Adrenal gland (tissue), 12 donors: ENCODE results near the gene MGST2. TPM values are rescaled to one million over a fixed set of nuclear protein-coding genes. Genes with fewer than 3 reads are reported as not detected.

Source experiments
- DNase-seq, 7 donors: peaks; one replicate each; pipeline ENCODE4 v3.0.0-alpha.2; 2019 to 2020
- H3K27ac ChIP-seq, 5 donors: fragments of 200-600 bp; sonication (generic) in 4 of 5; 1 replicate in 3 of 5; 2 replicates in 2 of 5; pipeline versions ENCODE4 v1.5.1 to v1.8.0; 2016 to 2020; ENCODE audit warnings: mild to moderate bottlenecking in 1 of 5
- H3K27me3 ChIP-seq: fragments of 200-600 bp; 2 replicates; pipeline ENCODE4 v1.8.0; 2021
- H3K36me3 ChIP-seq, 2 donors: fragments of 200-600 bp; replicated peaks in 1 of 2; 1 replicate in 1 of 2; 2 replicates in 1 of 2; pipeline versions ENCODE4 v1.5.1 to v1.8.0; 2018 to 2022
- H3K4me1 ChIP-seq, 2 donors: fragments of 200-600 bp; replicated peaks in 1 of 2; 1 replicate in 1 of 2; 2 replicates in 1 of 2; pipeline versions ENCODE4 v1.5.1 to v1.8.0; 2018 to 2021
- H3K4me3 ChIP-seq, 4 donors: fragments of 200-600 bp; sonication (generic) in 3 of 4; one replicate each; pipeline ENCODE4 v1.5.1; 2016 to 2018
- H3K9me3 ChIP-seq, 3 donors: fragments of 200-600 bp; sonication (generic) in 1 of 3; replicated peaks in 1 of 3; 1 replicate in 2 of 3; 2 replicates in 1 of 3; pipeline versions ENCODE4 v1.5.1 to v1.8.0; 2016 to 2021
- CTCF ChIP-seq, 6 experiments: fragments of 450-650 bp in 4 of 6; fragments of 200-600 bp in 2 of 6; sonication (generic) in 1 of 6; IDR thresholded peaks; 1 replicate in 5 of 6; 2 replicates in 1 of 6; pipeline versions ENCODE4 v1.5.1 to v1.8.0; 2016 to 2021; ENCODE audit warnings: antibody characterized with exemption in 6 of 6, mild to moderate bottlenecking in 2 of 6, moderate library complexity in 1 of 6
- POLR2A ChIP-seq, 2 donors: fragments of 450-650 bp; IDR thresholded peaks; one replicate each; pipeline ENCODE4 v1.6.1; 2017; ENCODE audit warnings: antibody characterized with exemption in 2 of 2, mild to moderate bottlenecking in 2 of 2, moderate library complexity in 1 of 2
- WGBS, 4 donors: extraction: QIAGEN DNeasy Blood & Tissue Kit in 2 of 4; methylation state at CpG; one replicate each; pipeline versions ENCODE4 v1.1.5 to v1.1.7; 2013 to 2017; 5-methylcytosine and 5-hydroxymethylcytosine counted together
- intact Hi-C, 2 donors: fragments of 100-400 bp; cut with DNase I; formaldehyde crosslinking; loops; one replicate each; pipeline versions ENCODE4 v1.14.1 to v1.15.0; 2022 to 2023
- polyA plus RNA-seq, 3 donors: library from polyadenylated mRNA; stranded (reverse); fragments of 200-250 nt in 2 of 3; fragments of 350-450 nt in 1 of 3; fragmentation: Illumina TruSeq in 1 of 3; extraction: RNeasy Lipid Tissue Mini Kit (QIAGEN cat#74804) in 1 of 3; gene quantifications; one replicate each; pipeline ENCODE4 v1.2.3, GENCODE V29; 2013 to 2014
- total RNA-seq, 9 donors: library from RNA; depleted of rRNA in 4 of 9; stranded (reverse); fragments of >200 nt in 4 of 9; fragments of 120-200 nt in 1 of 9; fragmentation: NEBNext Ultra II Directional in 1 of 9; extraction: Animal tissue kit (Norgen Biotek cat#: 25700) in 1 of 9; gene quantifications; one replicate each; pipeline versions ENCODE4 v1.1.0 to v1.2.4, GENCODE V29; 2013 to 2023
- donor health status: healthy with polysubstance abuse.
- donor health status: Bipolar disorder and iron deficiency.
- donor health status: DM: yes; HTN: yes; CAD: no.
- donor health status: DM: no; HTN: no; CAD: no.
- donor health status: DM: no; HTN: no; CAD: no.
- donor health status: DM: yes; HTN: yes; CAD: no.

MGST2 gene
- total and polyA plus RNA-seq, 12 donors: 95.5 to 271 (median 134) TPM

GRCh38 chr4:139639654-139640053, 26.0 kb upstream of the MGST2 start:
- Histone ChIP-seq H3K9me3 (no peaks in the 10 kb centered on the region), H3K4me3 (no peak overlapping the region), H3K4me1 (no peaks in the 10 kb centered on the region), H3K36me3 (no peaks in the 10 kb centered on the region), H3K27ac (no peak overlapping the region), H3K27me3 (no peaks in the 10 kb centered on the region)
- WGBS, 4 donors: 83 to 94% (median 85%) methylated on average over 5 of the region's 5 CpGs
- intact Hi-C loops: loop anchor here in 1 of 2 donors (10.0 kb wide), 1 partner anchor 145 kb away; no protein-coding TSS in a partner anchor
- TF ChIP-seq POLR2A (IDR thresholded peaks at IDR 0.05) (no peak), CTCF (IDR thresholded peaks at IDR 0.05) (no peak)
- DNase-seq: no peak

- Histone ChIP-seq H3K27ac (no peak overlapping the region), H3K9me3 (no peaks in the 10 kb centered on the region), H3K36me3 (no peaks in the 10 kb centered on the region), H3K27me3 (no peaks in the 10 kb centered on the region), H3K4me3 (no peak overlapping the region), H3K4me1 (no peaks in the 10 kb centered on the region)
- 89 to 96% (median 94%) methylated on average over 2 of the region's 2 CpGs for WGBS, 4 donors
- TF ChIP-seq POLR2A (IDR thresholded peaks at IDR 0.05) (no peak), CTCF (IDR thresholded peaks at IDR 0.05) (no peak)
- intact Hi-C loops: loop anchor here in 1 of 2 donors (10.0 kb wide), 1 partner anchor 146 kb away; no protein-coding TSS in a partner anchor
- DNase-seq: no peak
Measured at GRCh38 chr4:139641218-139641617, 24.4 kb upstream of the MGST2 start.

DNA sequence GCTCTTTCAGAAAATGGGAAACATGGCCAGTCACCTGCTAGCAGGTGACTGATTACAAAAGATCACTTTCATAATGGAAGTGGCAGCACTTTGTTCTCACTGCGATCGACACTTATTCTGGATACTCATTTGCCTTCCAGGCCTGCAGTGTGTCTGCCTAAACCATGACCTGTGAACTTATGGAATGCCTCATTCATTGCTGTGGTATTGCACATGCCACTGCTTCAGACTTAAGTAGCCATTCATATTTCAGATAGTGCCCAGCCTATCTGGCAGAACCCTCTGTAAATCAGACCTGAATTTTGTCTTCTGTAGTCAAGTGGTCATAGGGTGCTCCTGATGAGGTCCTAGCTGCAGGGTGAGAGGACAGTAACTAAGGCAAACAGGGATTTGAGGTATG, 23.3 kb upstream of the MGST2 start:
- TF ChIP-seq POLR2A (IDR thresholded peaks at IDR 0.05): no peak
- no peak for TF ChIP-seq CTCF (IDR thresholded peaks at IDR 0.05)
- no peak overlapping the region for H3K4me3 ChIP-seq
- no peaks in the 10 kb centered on the region for H3K4me1 ChIP-seq
- no peak for DNase-seq
- no peaks in the 10 kb centered on the region for H3K27me3 ChIP-seq
- intact Hi-C loops: loop anchor here in 1 of 2 donors (10.0 kb wide), 1 partner anchor 148 kb away; no protein-coding TSS in a partner anchor
- no peak overlapping the region for H3K27ac ChIP-seq
- H3K36me3 ChIP-seq: no peaks in the 10 kb centered on the region
- WGBS, 4 donors: 75 to 94% (median 87%) methylated on average over 2 of the region's 2 CpGs
- no peaks in the 10 kb centered on the region for H3K9me3 ChIP-seq

DNA sequence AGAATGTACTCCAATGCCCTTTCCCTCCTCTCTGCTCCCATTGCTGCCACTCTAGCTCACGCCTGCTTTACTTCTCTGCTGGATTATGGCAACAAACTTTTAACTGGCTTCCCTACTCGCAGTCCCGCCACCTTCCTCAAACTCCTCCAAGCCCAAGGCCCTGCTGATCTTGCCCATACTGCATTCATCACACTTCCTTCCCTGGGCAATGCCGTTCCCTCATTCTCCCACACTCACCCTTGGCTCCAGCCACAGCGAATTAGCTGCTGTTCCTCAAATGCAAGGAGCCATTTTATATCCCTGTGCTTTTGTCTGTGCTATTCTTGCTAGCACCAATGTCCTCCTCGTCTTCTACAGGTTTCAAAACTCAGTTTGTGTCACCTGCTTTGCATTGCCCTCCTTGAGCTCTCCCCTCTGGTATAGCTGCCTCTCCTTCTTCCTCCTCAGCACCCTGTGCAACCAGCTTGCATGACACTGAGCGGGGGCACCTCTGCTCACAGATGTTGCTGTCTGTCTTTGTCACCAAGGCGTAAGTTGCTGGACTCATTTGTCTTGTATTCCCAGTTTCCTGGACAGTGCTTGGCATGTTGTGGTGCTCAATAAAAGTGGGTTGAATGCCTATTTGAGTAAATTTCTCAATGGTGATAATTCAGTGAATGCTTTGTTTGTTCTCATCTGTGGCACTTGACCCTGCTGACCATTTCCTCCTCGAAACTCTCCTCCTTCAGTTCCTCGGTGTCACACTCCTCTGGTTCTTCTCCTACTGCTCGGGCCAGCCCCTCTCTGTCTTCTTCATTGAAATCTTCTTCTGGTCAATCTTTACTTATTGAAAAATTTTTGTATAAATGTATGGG, 22.4 kb upstream of the MGST2 start:
- Histone ChIP-seq H3K4me1 (no peaks in the 10 kb centered on the region), H3K36me3 (no peaks in the 10 kb centered on the region), H3K27me3 (no peaks in the 10 kb centered on the region), H3K4me3 (no peak overlapping the region), H3K27ac (no peak overlapping the region), H3K9me3 (no peaks in the 10 kb centered on the region)
- TF ChIP-seq POLR2A (IDR thresholded peaks at IDR 0.05): no peak
- no peak for TF ChIP-seq CTCF (IDR thresholded peaks at IDR 0.05)
- DNase-seq: no peak
- intact Hi-C loops: loop anchor here in 1 of 2 donors (10.0 kb wide), 1 partner anchor 148 kb away; no protein-coding TSS in a partner anchor
- 78 to 85% (median 82%) methylated on average over 11 of the region's 11 CpGs for WGBS, 4 donors
